Peyer's patch (tissue), 4 donors: ENCODE measurements around the gene THSD7A.

Experiments used
- POLR2A ChIP-seq, 2 donors: fragments of 450-650 bp; IDR thresholded peaks; one replicate each; pipeline ENCODE4 v1.5.1; 2017; ENCODE audit warnings: antibody characterized with exemption in 2 of 2, mild to moderate bottlenecking in 2 of 2, moderate library complexity in 2 of 2
- TF ChIP-seq, protein P1 (sequence below), 6 experiments: fragments of 450-650 bp in 4 of 6; fragments of 200-600 bp in 2 of 6; sonication (generic) in 1 of 6; IDR thresholded peaks; one replicate each; pipeline ENCODE4 v1.5.1; 2017 to 2019; ENCODE audit warnings: antibody characterized with exemption in 6 of 6, mild to moderate bottlenecking in 3 of 6, moderate library complexity in 1 of 6

DNA sequence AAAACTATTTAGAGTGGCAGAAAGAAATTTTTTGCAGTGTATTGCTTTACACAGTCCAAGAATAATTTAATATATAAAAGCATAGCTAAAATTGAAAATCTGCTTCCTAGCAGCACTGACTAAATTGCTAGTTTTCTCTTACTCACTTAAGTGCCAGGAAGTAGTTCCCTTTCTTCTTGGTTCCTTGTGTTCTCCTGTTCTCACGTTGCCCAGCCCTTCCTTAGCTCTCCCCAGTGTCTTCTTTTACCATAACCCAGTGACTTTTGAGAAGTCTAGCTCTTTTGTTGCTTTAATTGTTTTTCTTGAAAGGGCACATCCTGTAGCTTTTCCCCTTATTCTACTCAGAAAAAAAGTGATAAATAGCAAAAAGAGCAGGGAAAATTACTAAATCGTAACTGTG, 215.5 kb downstream of the THSD7A start:
- TF ChIP-seq, protein P1, sequence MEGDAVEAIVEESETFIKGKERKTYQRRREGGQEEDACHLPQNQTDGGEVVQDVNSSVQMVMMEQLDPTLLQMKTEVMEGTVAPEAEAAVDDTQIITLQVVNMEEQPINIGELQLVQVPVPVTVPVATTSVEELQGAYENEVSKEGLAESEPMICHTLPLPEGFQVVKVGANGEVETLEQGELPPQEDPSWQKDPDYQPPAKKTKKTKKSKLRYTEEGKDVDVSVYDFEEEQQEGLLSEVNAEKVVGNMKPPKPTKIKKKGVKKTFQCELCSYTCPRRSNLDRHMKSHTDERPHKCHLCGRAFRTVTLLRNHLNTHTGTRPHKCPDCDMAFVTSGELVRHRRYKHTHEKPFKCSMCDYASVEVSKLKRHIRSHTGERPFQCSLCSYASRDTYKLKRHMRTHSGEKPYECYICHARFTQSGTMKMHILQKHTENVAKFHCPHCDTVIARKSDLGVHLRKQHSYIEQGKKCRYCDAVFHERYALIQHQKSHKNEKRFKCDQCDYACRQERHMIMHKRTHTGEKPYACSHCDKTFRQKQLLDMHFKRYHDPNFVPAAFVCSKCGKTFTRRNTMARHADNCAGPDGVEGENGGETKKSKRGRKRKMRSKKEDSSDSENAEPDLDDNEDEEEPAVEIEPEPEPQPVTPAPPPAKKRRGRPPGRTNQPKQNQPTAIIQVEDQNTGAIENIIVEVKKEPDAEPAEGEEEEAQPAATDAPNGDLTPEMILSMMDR (IDR thresholded peaks at IDR 0.05), result no peak
- no peak for TF ChIP-seq POLR2A (IDR thresholded peaks at IDR 0.05)
